Kidney epithelial cell (primary cell): ENCODE results near the gene DIAPH1. TPM values are rescaled to one million over a fixed set of nuclear protein-coding genes. Genes with fewer than 3 reads are reported as not detected.

Source experiments
- DNase-seq: peaks from one replicate; pipeline ENCODE4 v3.0.0-alpha.2; 2010; ENCODE audit warnings: low read depth
- H3K27me3 ChIP-seq: 2 replicates; pipeline ENCODE4 v1.6.0; 2011; ENCODE audit warnings: low read length; ENCODE audit not compliant: control insufficient read depth, insufficient read depth
- H3K36me3 ChIP-seq: 2 replicates; pipeline ENCODE4 v1.5.1; 2011; ENCODE audit warnings: low read length; ENCODE audit not compliant: control insufficient read depth, insufficient read depth
- H3K4me3 ChIP-seq: 2 replicates; pipeline ENCODE4 v1.5.1; 2011; ENCODE audit warnings: low read depth, mild to moderate bottlenecking, control low read depth, low read length
- CTCF ChIP-seq: IDR thresholded peaks from 2 replicates; pipeline ENCODE4 v1.5.1; 2011; ENCODE audit warnings: mild to moderate bottlenecking, moderate library complexity, low read length, control low read depth, inconsistent platforms; ENCODE audit not compliant: insufficient read depth, poor library complexity, severe bottlenecking
- total RNA-seq: library from RNA; depleted of rRNA; stranded (reverse); fragments of >200 nt; gene quantifications from 2 replicates; pipeline ENCODE4 v1.2.3, GENCODE V29; 2015

DIAPH1 gene
- total RNA-seq, 1 donor from 2014 or later = 103 TPM

DNA sequence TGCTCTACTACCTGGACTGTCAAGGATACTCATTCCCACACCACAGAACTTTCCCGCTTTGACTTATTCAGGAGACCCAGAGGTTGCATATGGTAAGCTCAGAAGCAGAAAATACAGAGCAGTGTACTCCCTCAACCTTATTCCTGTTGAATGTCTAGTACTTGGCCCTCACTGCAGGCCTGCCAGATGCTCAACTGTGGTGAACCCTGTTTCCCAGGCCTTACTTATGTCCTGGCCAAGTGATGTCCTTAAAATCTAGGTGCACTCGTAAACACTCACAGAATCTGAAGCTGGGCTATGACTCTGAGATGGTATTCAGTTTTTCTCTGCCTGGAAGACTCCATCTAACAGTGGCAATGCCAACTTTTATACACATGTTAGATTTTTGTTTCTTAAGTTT, 21.0 kb downstream of the DIAPH1 start:
- Histone ChIP-seq H3K36me3 (no peaks in the 10 kb centered on the region), H3K4me3 (no peak overlapping the region)
- no peak for DNase-seq

GRCh38 chr5:141597394-141597793, 21.4 kb downstream of the DIAPH1 start:
- no peak for TF ChIP-seq CTCF
- Histone ChIP-seq H3K36me3 (no peaks in the 10 kb centered on the region), H3K4me3 (no peak overlapping the region), H3K27me3 (no peaks in the 10 kb centered on the region)
- DNase-seq = no peak

More for the DNA sequence above, 21.0 kb downstream of the DIAPH1 start:
- no peak for TF ChIP-seq CTCF
- H3K27me3 ChIP-seq = no peaks in the 10 kb centered on the region

DNA sequence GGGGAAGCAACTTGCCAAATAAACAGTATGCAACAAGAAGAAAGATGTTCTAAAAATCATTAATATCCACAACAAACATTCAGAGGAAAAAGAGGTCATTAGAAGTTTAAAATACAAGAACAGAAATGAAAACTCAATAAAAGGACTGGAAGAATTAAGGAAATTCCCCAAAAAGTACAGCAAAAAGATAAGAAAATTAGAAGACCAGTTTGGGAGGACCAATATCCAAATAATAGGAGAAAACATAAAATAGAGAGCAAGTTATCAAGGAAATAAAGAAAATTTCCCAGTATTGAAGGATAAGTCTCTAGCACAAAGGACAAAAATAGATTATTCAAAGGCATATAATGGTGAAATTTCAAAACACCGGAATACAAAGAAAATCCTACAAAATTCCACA, 21.9 kb downstream of the DIAPH1 start:
- Histone ChIP-seq H3K36me3 (no peaks in the 10 kb centered on the region), H3K27me3 (no peaks in the 10 kb centered on the region), H3K4me3 (no peak overlapping the region)
- no peak for TF ChIP-seq CTCF
- DNase-seq = no peak

DNA sequence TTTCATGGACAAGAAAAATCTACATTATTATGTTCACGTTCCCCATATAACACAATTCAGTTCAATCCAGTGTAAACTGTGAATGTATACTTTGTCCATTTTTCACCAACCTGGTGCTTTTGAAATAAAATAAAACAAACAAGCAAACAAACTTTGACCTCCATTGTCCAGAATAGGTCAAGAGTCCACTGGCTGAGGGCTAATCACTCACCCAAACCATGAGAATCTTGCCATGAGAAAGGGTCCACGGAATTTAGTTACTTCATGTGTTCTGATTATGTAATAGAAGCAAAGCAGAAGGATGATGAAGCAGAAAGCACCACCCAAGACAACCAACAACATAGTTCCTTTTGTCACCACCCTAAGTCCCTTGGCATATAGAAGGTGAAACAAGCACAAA, 28.7 kb downstream of the DIAPH1 start:
- no peak for TF ChIP-seq CTCF
- H3K36me3 ChIP-seq = no peaks in the 10 kb centered on the region

DNA sequence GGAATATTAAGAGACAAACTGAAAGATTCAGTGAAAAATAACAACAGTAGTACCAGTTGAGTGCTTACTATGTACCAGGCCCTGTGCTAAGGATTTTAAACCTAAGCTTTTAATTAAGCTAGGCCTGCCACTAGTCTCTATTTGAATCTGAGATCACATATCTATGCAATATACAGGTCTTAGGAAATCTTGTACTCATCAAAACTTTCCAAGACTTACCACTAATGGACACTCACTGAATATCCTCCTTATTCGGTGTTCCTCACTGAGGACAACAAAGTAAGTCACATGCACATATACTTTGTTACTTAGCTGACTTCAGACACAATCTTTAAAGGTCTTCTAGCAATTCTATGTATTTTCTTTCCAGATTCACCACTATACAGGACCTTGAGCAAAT, 32.6 kb downstream of the DIAPH1 start:
- no peak for DNase-seq
- TF ChIP-seq CTCF = no peak
- Histone ChIP-seq H3K27me3 (no peaks in the 10 kb centered on the region), H3K36me3 (peaks cover 1% of the 10 kb centered on the region), H3K4me3 (no peak overlapping the region)

More for the DNA sequence above, 28.7 kb downstream of the DIAPH1 start:
- DNase-seq = no peak
- Histone ChIP-seq H3K4me3 (no peak overlapping the region), H3K27me3 (no peaks in the 10 kb centered on the region)

DNA sequence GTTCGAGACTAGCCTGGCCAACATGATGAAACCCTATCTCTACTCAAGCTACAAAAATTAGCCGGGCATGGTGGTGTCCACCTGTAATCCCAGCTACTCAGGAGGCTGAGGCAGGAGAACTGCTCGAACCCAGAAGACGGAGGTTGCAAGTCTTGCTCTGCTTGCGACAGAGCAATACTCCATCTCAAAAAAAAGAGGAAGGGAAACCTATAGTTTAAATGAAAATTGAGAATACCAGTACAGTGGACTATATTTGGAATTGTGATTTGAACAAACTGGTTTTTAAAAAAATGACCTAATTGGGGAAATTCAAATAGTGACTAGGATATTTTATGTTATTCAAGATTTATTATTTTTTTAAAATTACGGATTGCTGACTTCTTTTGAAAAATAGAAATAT, 33.2 kb downstream of the DIAPH1 start:
- no peak for TF ChIP-seq CTCF
- no peak overlapping the region for H3K4me3 ChIP-seq
- no peaks in the 10 kb centered on the region for H3K27me3 ChIP-seq
- DNase-seq = no peak
- H3K36me3 ChIP-seq = peaks cover 3% of the 10 kb centered on the region
